ENCODE measurements around the gene TMEM184B. TPM values are rescaled to one million over a fixed set of nuclear protein-coding genes. Genes with fewer than 3 reads are reported as not detected.

TMEM184B gene
- total and polyA plus RNA-seq, 9 donors, result 15.3 to 48.3 (median 38.2) TPM

GRCh38 chr22:38295339-38295738 is 22.5 kb upstream of the TMEM184B start:
- TF ChIP-seq EP300 (IDR thresholded peaks at IDR 0.05) (no peak), CTCF (IDR thresholded peaks at IDR 0.05) (no peak), POLR2A (IDR thresholded peaks at IDR 0.05) (no peak)
- H3K27me3 ChIP-seq, result no peaks in the 10 kb centered on the region
- no peaks in the 10 kb centered on the region for H3K36me3 ChIP-seq
- no peak for DNase-seq
- WGBS, 3 donors, result 80 to 88% (median 81%) methylated on average over 6 of the region's 6 CpGs
- intact Hi-C loops (cut with DNase I), result no loop called here
- peak overlapping the region in 1 of 2 donors; percentile 29 for H3K27ac ChIP-seq
- no peaks in the 10 kb centered on the region for H3K9me3 ChIP-seq
- H3K4me1 ChIP-seq (ENCODE audit: insufficient read depth), result no peaks in the 10 kb centered on the region
- H3K4me3 ChIP-seq, result no peak overlapping the region

DNA sequence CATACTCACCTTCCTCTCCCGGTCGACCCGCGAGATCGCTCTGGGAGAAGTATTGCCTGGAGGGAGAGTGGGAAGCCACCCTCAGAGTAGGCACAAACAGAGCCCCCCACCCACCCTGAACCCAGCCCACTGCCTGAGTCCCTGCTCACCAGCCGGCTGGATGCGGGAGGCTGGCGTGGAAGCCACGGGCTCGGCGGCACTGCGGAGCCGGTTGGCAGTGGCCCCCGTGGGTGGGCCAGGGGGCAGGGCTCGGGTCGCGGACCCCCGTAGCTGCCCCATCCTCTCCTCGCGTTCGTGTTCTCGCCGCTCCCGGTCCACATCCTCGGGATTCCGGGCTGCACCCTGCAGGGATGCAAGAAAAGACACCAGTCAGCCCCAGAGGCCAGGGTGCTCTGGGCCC is 21.4 kb upstream of the TMEM184B start:
- H3K4me1 ChIP-seq (ENCODE audit: insufficient read depth), result no peaks in the 10 kb centered on the region
- DNase-seq, result no peak
- no peak overlapping the region for H3K4me3 ChIP-seq
- H3K9me3 ChIP-seq, result no peaks in the 10 kb centered on the region
- TF ChIP-seq EP300 (IDR thresholded peaks at IDR 0.05) (no peak), POLR2A (IDR thresholded peaks at IDR 0.05) (no peak), CTCF (IDR thresholded peaks at IDR 0.05) (no peak)
- no peaks in the 10 kb centered on the region for H3K27me3 ChIP-seq
- no peak overlapping the region for H3K27ac ChIP-seq
- 88 to 92% (median 89%) methylated on average over 13 to 26 of the region's 26 CpGs for WGBS, 3 donors
- H3K36me3 ChIP-seq, result no peaks in the 10 kb centered on the region
- intact Hi-C loops (cut with DNase I), result no loop called here

- intact Hi-C loops (cut with DNase I), result no loop called here
- Histone ChIP-seq H3K4me1 (ENCODE audit: insufficient read depth) (no peaks in the 10 kb centered on the region), H3K36me3 (no peaks in the 10 kb centered on the region), H3K27me3 (no peaks in the 10 kb centered on the region), H3K4me3 (no peak overlapping the region), H3K27ac (no peak overlapping the region), H3K9me3 (no peaks in the 10 kb centered on the region)
- no peak for DNase-seq
- TF ChIP-seq EP300 (IDR thresholded peaks at IDR 0.05) (no peak), CTCF (IDR thresholded peaks at IDR 0.05) (no peak), POLR2A (IDR thresholded peaks at IDR 0.05) (no peak)
- 67 to 75% (median 68%) methylated on average over 8 to 9 of the region's 9 CpGs for WGBS, 3 donors
Measured at GRCh38 chr22:38292694-38293093, 19.9 kb upstream of the TMEM184B start.

DNA sequence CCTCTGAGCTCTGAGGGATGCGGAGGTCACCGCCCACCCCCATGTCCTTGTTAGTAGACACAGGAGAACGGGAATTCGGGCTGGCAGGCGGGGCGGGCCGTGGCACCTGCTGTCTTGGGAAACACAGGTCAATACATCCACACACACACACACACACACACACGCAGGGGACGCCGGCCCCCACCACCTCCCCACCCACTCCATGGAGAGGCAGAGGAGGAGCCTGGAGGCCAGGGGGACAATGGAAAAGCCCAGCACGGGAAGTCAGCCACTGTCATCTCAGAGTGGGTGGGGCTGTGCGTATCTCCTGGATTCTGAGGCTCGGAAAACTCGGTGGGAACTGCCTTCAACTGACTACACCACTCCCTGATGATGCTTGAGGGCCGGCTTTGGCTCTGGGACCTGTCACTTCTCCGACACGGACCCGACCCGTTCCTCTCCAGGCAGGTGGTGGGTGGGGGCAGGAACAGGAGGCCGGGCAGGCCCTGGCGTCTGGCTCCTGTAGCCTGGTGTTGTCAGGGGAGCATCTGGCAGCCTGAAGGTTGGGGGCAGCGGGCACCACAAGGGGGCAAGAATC is 18.5 kb upstream of the TMEM184B start:
- no peaks in the 10 kb centered on the region for H3K27me3 ChIP-seq
- H3K36me3 ChIP-seq, result no peaks in the 10 kb centered on the region
- H3K4me1 ChIP-seq (ENCODE audit: insufficient read depth), result no peaks in the 10 kb centered on the region
- no peak for DNase-seq
- 55 to 64% (median 58%) methylated on average over 22 of the region's 22 CpGs for WGBS, 3 donors
- H3K9me3 ChIP-seq, result no peaks in the 10 kb centered on the region
- no peak overlapping the region for H3K27ac ChIP-seq
- intact Hi-C loops (cut with DNase I), result no loop called here
- TF ChIP-seq CTCF (IDR thresholded peaks at IDR 0.05) (no peak), EP300 (IDR thresholded peaks at IDR 0.05) (no peak), POLR2A (IDR thresholded peaks at IDR 0.05) (no peak)
- H3K4me3 ChIP-seq, result no peak overlapping the region

Data from ovary (tissue), 9 donors.